K562 (cell line): Measurements from ENCODE around the gene FADS6. TPM values are rescaled to one million over a fixed set of nuclear protein-coding genes. Genes with fewer than 3 reads are reported as not detected.

Experiments used
- ARID3B ChIP-seq: fragments of 250-450 bp; sonication (Bioruptor Pico); IDR thresholded peaks from 2 replicates; pipeline ENCODE4 v1.4.0; 2020; ENCODE audit warnings: borderline replicate concordance
- ASH1L ChIP-seq: fragments of 450-650 bp; IDR thresholded peaks from 2 replicates; pipeline ENCODE4 v1.6.1; 2018; ENCODE audit warnings: borderline replicate concordance, mild to moderate bottlenecking, low read depth; ENCODE audit not compliant: partially characterized antibody
- CTBP1 ChIP-seq: fragments of 450-650 bp; IDR thresholded peaks from 2 replicates; pipeline ENCODE4 v1.6.1; 2016; ENCODE audit warnings: borderline replicate concordance
- ETS2 ChIP-seq: IDR thresholded peaks from 2 replicates; pipeline ENCODE4 v1.6.1; 2016; ENCODE audit warnings: borderline replicate concordance, missing genetic modification characterization, mild to moderate bottlenecking, moderate library complexity, missing compliant biosample characterization; ENCODE audit not compliant: poor library complexity, severe bottlenecking
- HDAC3 ChIP-seq: fragments of 450-650 bp; IDR thresholded peaks from 2 replicates; pipeline ENCODE4 v1.6.1; 2018; ENCODE audit warnings: borderline replicate concordance, mild to moderate bottlenecking, moderate library complexity; ENCODE audit not compliant: partially characterized antibody
- MYC ChIP-seq, 2 experiments: fragments of 250-450 bp in 1 of 2; sonication (Bioruptor Pico) in 1 of 2; IDR thresholded peaks; 2 replicates each; pipeline versions ENCODE4 v1.5.1 to v1.6.1; 2012 to 2021; ENCODE audit warnings: low read depth in 2 of 2, borderline replicate concordance in 1 of 2, improper control_type of control experiment in 1 of 2, low read length in 1 of 2, mild to moderate bottlenecking in 1 of 2, moderate library complexity in 1 of 2
- NR4A1 ChIP-seq, 2 experiments: fragments of 250-450 bp in 1 of 2; fragments of 450-650 bp in 1 of 2; sonication (Bioruptor Pico) in 1 of 2; IDR thresholded peaks; 2 replicates each; pipeline versions ENCODE4 v1.4.0 to v1.6.1; 2016 to 2020; ENCODE audit warnings: mild to moderate bottlenecking in 2 of 2, missing compliant biosample characterization in 1 of 2, missing genetic modification characterization in 1 of 2, moderate library complexity in 1 of 2
- PCBP1 ChIP-seq: fragments of 200-400 bp; formaldehyde crosslinking; IDR thresholded peaks from 2 replicates; pipeline ENCODE4 v1.6.1; 2018; ENCODE audit warnings: mild to moderate bottlenecking, low read depth, low read length; ENCODE audit not compliant: poor library complexity, severe bottlenecking
- RBM25 ChIP-seq: fragments of 200-400 bp; formaldehyde crosslinking; IDR thresholded peaks from 2 replicates; pipeline ENCODE4 v1.6.1; 2018; ENCODE audit warnings: low read length, low read depth, moderate library complexity; ENCODE audit not compliant: severe bottlenecking
- ZNF282 ChIP-seq: sonication (generic); formaldehyde crosslinking; IDR thresholded peaks from 2 replicates; pipeline ENCODE4 v1.8.1; 2023; ENCODE audit warnings: missing genetic modification reagents
- ZNF561 ChIP-seq: fragments of 450-650 bp; formaldehyde crosslinking; conservative IDR thresholded peaks from 2 replicates; pipeline ENCODE4 v1.4.0; 2020; ENCODE audit warnings: mild to moderate bottlenecking, moderate library complexity
- polyA plus RNA-seq, 8 experiments: library from polyadenylated mRNA; depleted of rRNA in 4 of 8; stranded (reverse) in 5 of 8; unstranded in 3 of 8; fragments of >200 nt; fragmentation: Nextera tagmentation in 2 of 8; fragmentation: Illumina TruSeq in 1 of 8; extraction: Ambion mirVana in 2 of 8; extraction: Trizol in 1 of 8; gene quantifications; 2 replicates each; pipeline versions ENCODE4 v1.2.1 to v1.2.3, GENCODE V29; 2011 to 2014; ENCODE audit warnings: inconsistent platforms in 1 of 8, missing spikeins in 1 of 8
- total RNA-seq, 7 experiments: library from RNA; depleted of rRNA in 6 of 7; stranded (reverse); fragments of >200 nt in 6 of 7; fragmentation: Illumina TruSeq in 2 of 7; extraction: Trizol in 2 of 7; gene quantifications; 2 replicates each; pipeline versions ENCODE4 v1.2.1 to v1.2.3, GENCODE V29; 2011 to 2021; ENCODE audit warnings: low replicate concordance in 1 of 7

FADS6 gene
- total and polyA plus RNA-seq, 9 of the 15 experiments (the other 6 are each of a cell fraction or from before 2014, with no cell fraction given), result 0.18 to 0.22 TPM; not detected in 7

GRCh38 chr17:74878658-74879057 lies 14.8 kb downstream of the FADS6 start (continued):
- TF ChIP-seq NR4A1 (CRISPR knock-in tag; IDR thresholded peaks at IDR 0.05), result no peak
- no peak for TF ChIP-seq NR4A1 (tag; IDR thresholded peaks at IDR 0.05)
- peak; percentile 13 for TF ChIP-seq HDAC3
- peak; percentile 83 for TF ChIP-seq RBM25
- no peak for TF ChIP-seq MYC (IDR thresholded peaks at IDR 0.05; ENCODE audit: low read depth, low read length)
- TF ChIP-seq MYC (CRISPR knock-in tag; IDR thresholded peaks at IDR 0.05; ENCODE audit: borderline replicate concordance, low read depth), result no peak
- no peak for TF ChIP-seq ETS2 (tag)
- no peak for TF ChIP-seq ZNF282 (CRISPR knock-in tag)
- TF ChIP-seq CTBP1, result no peak
- no peak for TF ChIP-seq ARID3B (CRISPR knock-in tag)
- TF ChIP-seq ZNF561 (CRISPR knock-in tag), result no peak
- TF ChIP-seq ASH1L, result no peak
- TF ChIP-seq PCBP1, result no peak
